ENCODE measurements around the gene SLC2A1. TPM values are rescaled to one million over a fixed set of nuclear protein-coding genes. Genes with fewer than 3 reads are reported as not detected.

SLC2A1 gene
- total RNA-seq, 2 donors from 2014 or later, result 4.2 to 13.2 TPM

DNA sequence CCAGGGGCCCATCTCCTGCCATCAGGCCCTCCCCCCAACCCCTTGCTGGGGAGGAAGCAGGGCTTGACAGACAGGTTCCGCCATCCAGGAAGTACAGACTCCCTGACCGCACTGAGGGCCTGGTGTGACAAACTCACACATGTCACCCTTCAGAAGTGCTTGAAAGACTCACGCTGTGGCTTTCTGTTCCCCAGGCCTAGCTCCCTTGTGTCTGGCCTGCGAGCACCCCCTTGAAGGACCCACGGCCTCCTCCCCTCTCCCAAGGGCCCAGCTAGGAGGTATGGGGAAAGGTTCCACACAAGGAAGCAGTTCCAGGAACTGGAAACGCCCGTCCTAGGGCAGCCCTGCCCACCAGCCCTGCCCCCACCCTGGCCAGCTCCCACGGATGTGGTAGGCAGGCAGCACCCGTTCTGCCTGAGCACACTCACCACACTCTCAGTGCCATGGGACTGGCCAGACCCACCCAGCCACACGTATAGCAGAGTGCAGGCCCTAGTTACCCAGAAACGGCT is 26.7 kb downstream of the SLC2A1 start:
- Histone ChIP-seq H3K36me3 (replicated peaks in 1 of 2; ENCODE audit: insufficient read depth in 1 of 2, low read depth in 2 of 2) (peaks cover 0 to 2% of the 10 kb centered on the region in 2 donors), H3K4me3 (no peak overlapping the region), H3K9me3 (no peaks in the 10 kb centered on the region), H3K27me3 (no peaks in the 10 kb centered on the region), H3K4me1 (peaks cover 9% of the 10 kb centered on the region), H3K27ac (peak overlapping the region; percentile 25 to 82 (median 49))
- 45 to 62% methylated on average over 5 to 11 of the region's 11 CpGs for WGBS, 2 donors
- intact Hi-C loops (cut with DNase I), result no loop called here
- TF ChIP-seq CTCF (IDR thresholded peaks at IDR 0.05) (no peak), POLR2A (IDR thresholded peaks at IDR 0.05) (peak in 2 of 3 donors; percentile 8 to 15)
- peak; percentile 73 for ATAC-seq
- DNase-seq, result peak in 3 of 4 donors; percentile 60 to 70 (median 62)

DNA sequence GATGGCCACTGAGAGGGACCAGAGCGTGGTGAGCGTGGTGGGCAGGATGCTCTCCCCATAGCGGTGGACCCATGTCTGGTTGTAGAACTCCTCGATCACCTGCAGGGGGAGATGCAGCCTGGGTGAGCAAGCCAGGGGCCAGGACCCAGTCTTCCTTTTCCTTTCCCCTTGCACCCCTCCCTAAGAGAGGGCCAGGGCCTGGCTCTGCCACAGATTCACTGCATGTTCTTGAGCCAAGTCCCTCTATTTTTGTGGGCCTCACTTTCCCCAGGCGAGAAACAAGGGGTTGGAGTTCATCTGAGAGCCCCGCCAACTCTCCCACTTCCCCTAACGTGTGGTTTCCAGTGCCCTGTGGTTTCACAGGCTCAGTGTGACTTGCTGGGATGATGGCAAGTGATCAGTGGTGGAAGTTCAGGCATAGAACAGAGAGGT is 27.5 kb downstream of the SLC2A1 start:
- intact Hi-C loops (cut with DNase I), result no loop called here
- H3K4me3 ChIP-seq, result no peak overlapping the region
- ATAC-seq (no peak), DNase-seq (peak in 2 of 4 donors; percentile 25 to 51)
- H3K36me3 ChIP-seq (replicated peaks in 1 of 2; ENCODE audit: insufficient read depth in 1 of 2, low read depth in 2 of 2), result peaks cover 0 to 2% of the 10 kb centered on the region in 2 donors
- TF ChIP-seq CTCF (IDR thresholded peaks at IDR 0.05) (peak in 6 of 7 experiments; percentile 32 to 57 (median 50)), POLR2A (IDR thresholded peaks at IDR 0.05) (no peak)
- 65 to 69% methylated on average over 6 to 7 of the region's 7 CpGs for WGBS, 2 donors
- H3K9me3 ChIP-seq, result no peaks in the 10 kb centered on the region
- H3K27me3 ChIP-seq, result no peaks in the 10 kb centered on the region
- H3K4me1 ChIP-seq, result peaks cover 9% of the 10 kb centered on the region
- H3K27ac ChIP-seq, result peak overlapping the region in 2 of 4 donors; percentile 72 to 82

DNA sequence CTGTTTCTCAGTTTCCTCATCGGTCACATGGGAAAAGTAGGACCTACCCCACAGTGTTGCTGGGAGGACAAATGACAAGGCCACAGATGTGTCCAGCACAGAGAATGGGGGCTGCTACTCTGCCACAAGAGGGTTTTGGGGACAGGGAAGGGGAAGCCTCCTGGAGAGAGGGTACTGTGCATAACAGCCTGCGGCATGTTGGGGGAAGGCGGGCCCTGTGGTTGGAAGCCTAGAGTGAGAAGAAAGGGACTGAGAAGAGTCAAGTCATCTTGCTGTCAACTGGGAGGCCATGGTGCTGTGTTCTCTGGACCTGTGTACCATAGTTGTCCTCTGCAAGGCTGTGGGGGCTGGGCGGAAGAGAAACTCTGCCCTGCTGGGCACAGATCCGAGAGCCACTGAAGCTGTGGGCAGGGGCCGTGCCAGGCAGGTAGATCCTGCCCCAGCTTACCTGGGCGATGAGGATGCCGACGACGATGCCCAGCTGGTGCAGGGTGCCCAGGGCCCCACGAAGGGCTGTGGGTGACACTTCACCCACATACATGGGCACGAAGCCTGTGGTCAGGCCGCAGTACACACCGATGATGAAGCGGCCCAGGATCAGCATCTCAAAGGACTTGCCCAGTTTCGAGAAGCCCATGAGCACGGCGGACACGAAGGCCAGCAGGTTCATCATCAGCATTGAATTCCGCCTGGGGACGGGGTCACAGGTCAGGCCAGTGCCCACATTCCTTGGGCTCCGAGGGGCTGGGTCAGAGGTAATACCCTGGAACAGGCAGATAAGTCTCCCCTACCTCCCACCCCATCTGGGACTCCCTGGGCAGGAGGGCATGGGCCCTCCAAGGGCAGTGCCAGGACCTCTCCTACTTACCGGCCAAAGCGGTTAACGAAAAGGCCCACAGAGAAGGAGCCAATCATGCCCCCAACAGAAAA is 28.2 kb downstream of the SLC2A1 start:
- 92 to 94% methylated on average over 10 to 25 of the region's 25 CpGs for WGBS, 2 donors
- H3K4me1 ChIP-seq, result peaks cover 9% of the 10 kb centered on the region
- no peak for ATAC-seq
- H3K27me3 ChIP-seq, result no peaks in the 10 kb centered on the region
- DNase-seq, result no peak
- no peaks in the 10 kb centered on the region for H3K9me3 ChIP-seq
- H3K36me3 ChIP-seq (replicated peaks in 1 of 2; ENCODE audit: insufficient read depth in 1 of 2, low read depth in 2 of 2), result peaks cover 0 to 2% of the 10 kb centered on the region in 2 donors
- H3K4me3 ChIP-seq, result no peak overlapping the region
- intact Hi-C loops (cut with DNase I), result no loop called here
- H3K27ac ChIP-seq, result no peak overlapping the region
- no peak for TF ChIP-seq CTCF (IDR thresholded peaks at IDR 0.05)
- no peak for TF ChIP-seq POLR2A (IDR thresholded peaks at IDR 0.05)

DNA sequence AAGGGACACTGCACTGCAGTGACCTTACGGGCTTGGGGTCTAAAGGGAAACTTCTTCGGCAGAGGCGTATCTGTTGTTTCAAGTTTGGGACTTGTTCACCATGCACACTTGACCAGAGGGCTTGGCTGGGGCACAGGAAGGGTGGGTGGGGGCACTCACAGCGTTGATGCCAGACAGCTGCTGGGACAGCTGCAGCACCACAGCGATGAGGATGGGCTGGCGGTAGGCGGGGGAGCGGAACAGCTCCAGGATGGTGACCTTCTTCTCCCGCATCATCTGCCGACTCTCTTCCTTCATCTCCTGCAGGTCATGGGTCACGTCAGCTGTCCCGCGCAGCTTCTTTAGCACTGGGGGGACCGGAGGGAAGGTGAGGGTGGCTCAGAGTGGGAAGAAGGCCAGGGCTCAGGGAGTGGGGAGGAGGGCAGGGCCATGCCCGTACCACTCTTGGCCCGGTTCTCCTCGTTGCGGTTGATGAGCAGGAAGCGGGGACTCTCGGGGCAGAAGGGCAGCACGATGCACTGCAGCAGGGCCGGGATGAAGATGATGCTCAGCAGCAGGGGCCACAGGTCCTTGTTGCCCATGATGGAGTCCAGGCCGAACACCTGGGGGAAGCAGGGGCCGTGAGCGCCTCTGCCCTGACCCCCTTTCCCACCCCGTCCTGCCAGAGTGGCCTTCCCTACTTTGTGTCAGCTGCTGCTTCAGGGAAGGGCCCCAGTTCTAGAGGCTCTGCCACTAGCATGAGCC is 29.1 kb downstream of the SLC2A1 start:
- H3K36me3 ChIP-seq (replicated peaks in 1 of 2; ENCODE audit: insufficient read depth in 1 of 2, low read depth in 2 of 2), result peaks cover 0 to 2% of the 10 kb centered on the region in 2 donors

More for the DNA sequence above, 29.1 kb downstream of the SLC2A1 start:
- Histone ChIP-seq H3K27me3 (no peaks in the 10 kb centered on the region), H3K27ac (no peak overlapping the region), H3K9me3 (no peaks in the 10 kb centered on the region), H3K4me1 (peaks cover 9% of the 10 kb centered on the region), H3K4me3 (no peak overlapping the region)
- ATAC-seq (no peak), DNase-seq (no peak)
- intact Hi-C loops (cut with DNase I), result no loop called here
- TF ChIP-seq CTCF (IDR thresholded peaks at IDR 0.05) (no peak), POLR2A (IDR thresholded peaks at IDR 0.05) (no peak)
- WGBS, 2 donors, result 91 to 95% methylated on average over 24 to 26 of the region's 26 CpGs
